HL-60 (cell line): ENCODE results near the gene RYK.

Experiments
- CTCF ChIP-seq: IDR thresholded peaks from one replicate; pipeline ENCODE4 v1.5.1; 2011; ENCODE audit warnings: low read length, control low read depth, inconsistent platforms; ENCODE audit not compliant: insufficient read depth
- GABPA ChIP-seq: IDR thresholded peaks from 2 replicates; pipeline ENCODE4 v1.6.1; 2012; ENCODE audit warnings: low read depth
- SPI1 ChIP-seq: IDR thresholded peaks from 2 replicates; pipeline ENCODE4 v1.6.1; 2012; ENCODE audit warnings: low read depth, mild to moderate bottlenecking, borderline replicate concordance

GRCh38 chr3:134281912-134282658 lies 31.4 kb upstream of the RYK start:
- TF ChIP-seq CTCF (no peak), GABPA (no peak), SPI1 (no peak)
